Fibroblast of skin of back (primary cell): ENCODE data around the gene HIRIP3. TPM values are rescaled to one million over a fixed set of nuclear protein-coding genes. Genes with fewer than 3 reads are reported as not detected.
"Not testable (repeated sequence)": the region's sequence is repeated elsewhere in the genome, so short reads cannot be mapped to it uniquely, and the experiment has no call there.

Experiments used
- DNase-seq: peaks from one replicate; pipeline ENCODE4 v3.0.0-alpha.2; 2013
- polyA plus RNA-seq, 2 experiments: library from polyadenylated mRNA; unstranded; fragments of 120-200 nt; gene quantifications; one replicate each; pipeline ENCODE4 v1.2.1, GENCODE V29; 2013; ENCODE audit not compliant: insufficient read length in 2 of 2

Gene HIRIP3
- polyA plus RNA-seq (2013, experiment 1 of 2; ENCODE audit: insufficient read length) = 17.0 TPM
- 6.2 TPM for polyA plus RNA-seq (2013, experiment 2 of 2; ENCODE audit: insufficient read length)

- peak; percentile 80 for DNase-seq
Observed at GRCh38 chr16:29995324-29995910, at the start of gene HIRIP3. Gene HIRIP3 (minus strand): TSS chr16:29995617. CDS start chr16:29995605, 12 bp downstream.

DNA sequence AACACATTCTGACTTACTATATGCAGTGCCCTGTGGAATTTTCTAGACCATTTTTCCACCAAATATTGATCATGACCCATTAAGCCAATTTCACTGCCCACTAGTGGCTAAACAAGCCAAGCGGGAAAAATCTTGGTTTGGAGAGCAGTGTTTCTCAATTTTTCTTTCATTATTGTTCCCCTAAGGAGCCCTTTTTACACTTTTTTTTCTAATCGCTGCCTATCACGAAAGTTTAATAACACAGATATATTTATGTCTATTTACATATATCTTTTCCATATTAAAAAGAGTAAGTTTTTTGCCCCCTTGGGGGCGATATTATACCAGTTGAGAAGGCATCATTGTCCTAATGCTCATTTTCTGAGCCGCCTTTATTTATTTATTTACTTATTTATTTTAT lies 46.4 kb upstream of the HIRIP3 start:
- DNase-seq = peak; percentile 57

DNA sequence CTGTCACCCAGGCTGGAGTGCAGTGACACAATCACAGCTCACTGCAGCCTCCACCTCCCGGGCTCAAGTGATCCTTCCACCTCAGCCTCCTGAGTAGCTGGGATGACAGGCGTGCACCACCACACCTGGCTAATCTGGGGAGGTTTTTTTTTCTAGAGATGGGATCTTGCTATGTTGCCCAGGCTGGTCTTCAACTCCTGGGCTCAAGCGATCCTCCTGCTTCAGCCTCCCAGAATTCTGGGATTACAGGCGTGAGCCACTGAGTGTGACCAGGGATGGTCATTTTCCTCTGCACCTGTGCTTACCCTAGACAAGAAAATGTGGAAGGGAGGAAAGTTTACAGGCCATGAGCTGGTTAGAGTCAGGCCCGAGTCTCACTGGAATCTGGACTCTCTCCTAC lies 45.3 kb upstream of the HIRIP3 start:
- DNase-seq = not testable (repeated sequence)

DNA sequence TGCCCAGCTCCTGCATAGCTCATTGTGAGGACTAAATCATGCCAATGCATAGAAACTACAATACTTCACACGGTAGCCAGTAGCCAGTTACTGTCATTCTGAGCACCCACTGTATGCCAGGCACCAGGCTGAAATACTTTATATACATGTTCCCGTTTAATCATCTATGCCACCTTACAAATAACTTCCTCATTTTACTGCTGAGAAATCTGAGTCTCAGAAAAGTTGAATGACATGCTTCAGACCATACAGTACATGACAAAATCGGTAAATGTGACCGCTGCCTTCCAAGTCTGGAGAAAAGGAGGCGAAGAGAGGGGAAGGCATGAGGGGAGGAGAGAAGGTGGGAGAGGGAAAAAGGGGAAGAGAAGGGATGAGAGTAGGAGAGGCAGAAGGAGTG lies 44.8 kb upstream of the HIRIP3 start:
- DNase-seq = no peak

- DNase-seq = no peak
Observed at GRCh38 chr16:30033270-30033669, 37.9 kb upstream of the HIRIP3 start.

DNA sequence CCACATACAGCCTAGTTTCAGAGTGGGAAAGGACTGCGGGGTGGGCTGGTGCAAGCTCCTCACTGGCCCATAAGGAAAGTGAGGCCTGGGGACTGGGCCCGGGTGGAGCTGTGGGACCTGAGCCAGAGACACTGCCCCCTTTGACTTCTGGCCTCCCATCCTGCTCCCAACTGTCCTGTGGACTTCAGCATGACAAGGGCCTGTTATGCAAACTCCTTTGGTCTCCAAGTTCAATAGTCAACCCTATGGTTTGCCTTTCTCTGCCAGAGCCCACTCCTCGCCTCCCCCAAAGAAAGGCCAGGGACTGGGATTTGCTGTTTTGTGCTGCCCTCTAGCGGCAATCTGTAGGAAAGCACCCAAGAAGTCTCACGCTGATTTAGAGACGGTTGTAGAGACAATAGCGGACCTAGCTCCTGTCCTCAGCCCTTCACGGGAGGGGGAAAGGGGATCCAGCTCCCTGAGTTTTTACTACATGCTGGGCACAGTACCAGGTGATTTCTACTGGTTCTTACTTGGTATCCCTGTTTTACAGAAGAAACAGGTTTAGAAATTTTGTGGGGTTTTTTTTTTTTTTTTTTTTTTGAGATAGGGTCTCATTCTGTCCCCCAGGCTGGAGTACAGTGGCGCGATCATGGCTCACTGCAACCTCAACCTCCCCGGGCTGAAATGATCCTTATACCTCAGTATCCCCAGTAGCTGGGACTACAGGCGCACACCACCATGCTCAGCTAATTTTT lies 36.8 kb upstream of the HIRIP3 start:
- DNase-seq = peak; percentile 64

DNA sequence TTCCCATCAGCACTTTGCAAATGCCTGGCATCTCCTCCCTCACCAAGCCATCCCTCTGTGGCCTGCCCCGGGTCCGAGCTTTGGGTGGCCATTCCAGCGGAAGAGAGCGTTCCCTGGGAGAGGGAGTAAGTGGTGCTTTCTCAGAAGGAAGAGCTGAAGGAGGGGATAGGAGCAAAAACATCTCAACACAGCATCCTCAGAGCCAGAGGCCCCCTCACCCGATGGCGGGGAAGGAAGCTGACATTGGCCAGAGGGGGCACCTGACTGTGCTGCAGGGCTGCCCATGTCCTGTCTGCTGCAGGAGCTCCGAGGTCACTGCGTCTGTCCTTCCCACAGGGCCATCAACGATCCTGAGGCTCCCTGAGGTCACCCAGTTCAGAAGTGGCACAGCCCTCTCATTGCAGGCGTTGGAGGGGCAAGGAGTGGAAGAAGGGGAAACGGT lies 36.1 kb upstream of the HIRIP3 start:
- DNase-seq = no peak

GRCh38 chr16:30030841-30031413 lies 35.5 kb upstream of the HIRIP3 start, which contains the start of gene TLCD3B:
Gene TLCD3B (minus strand): TSS chr16:30031271. CDS start chr16:30030527, 744 bp downstream.
- DNase-seq = no peak

- no peak for DNase-seq
Observed at GRCh38 chr16:30030011-30030685, 34.7 kb upstream of the HIRIP3 start.

DNA sequence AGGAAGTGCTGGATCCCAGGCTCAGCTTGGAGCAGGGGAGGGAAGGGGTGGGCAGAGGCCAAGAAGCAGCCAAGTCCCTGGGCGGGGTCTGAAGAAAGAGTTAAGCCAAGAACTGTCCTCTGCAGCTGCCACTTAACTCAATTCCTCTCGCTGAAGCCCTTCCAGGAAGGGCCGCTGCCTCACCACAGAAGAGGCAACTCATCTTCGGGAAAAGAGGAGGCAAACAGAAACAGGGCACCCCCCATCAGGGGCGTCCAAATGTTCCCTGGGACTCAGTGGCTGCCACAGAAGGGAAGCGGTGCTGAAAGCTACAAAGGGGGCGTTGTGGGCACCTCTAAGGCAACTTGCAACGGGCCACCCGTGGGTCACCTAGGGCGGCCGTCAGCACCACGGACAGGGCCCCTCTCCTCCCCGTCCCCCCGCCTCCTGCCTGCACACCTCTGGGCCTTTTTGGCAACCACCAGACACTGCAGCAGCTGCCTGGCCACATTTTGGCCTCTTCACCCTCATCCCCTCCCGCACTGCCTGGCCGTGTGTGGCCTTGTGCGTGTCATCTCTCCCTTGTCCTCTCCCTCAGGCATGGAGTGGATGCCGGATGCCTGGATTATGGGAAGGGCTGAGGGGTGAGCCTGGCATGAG lies 33.1 kb upstream of the HIRIP3 start:
- no peak for DNase-seq

GRCh38 chr16:30027588-30028437 lies 32.4 kb upstream of the HIRIP3 start:
- DNase-seq = no peak

- no peak for DNase-seq
Observed at GRCh38 chr16:30026449-30026848, 31.0 kb upstream of the HIRIP3 start.

DNA sequence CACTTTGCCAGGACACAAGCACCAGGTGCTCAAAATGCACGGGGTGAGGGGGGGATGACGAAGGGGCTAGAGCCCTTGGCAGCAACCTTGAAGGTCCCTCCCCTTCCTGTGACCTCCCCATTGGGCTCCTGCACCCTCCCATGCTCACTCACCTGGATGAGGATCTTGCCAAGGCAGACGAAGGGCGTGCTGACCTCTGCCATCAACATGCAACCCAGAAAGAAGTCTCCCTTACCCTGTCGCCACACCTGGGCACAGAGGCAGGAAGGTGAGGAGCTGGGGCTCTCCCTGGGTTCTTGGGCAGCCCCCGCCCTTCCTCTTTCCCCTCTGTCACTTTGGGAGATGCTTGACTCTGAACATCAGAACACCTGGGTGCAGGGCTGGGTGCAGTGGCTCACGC lies 30.2 kb upstream of the HIRIP3 start:
- DNase-seq = no peak

DNA sequence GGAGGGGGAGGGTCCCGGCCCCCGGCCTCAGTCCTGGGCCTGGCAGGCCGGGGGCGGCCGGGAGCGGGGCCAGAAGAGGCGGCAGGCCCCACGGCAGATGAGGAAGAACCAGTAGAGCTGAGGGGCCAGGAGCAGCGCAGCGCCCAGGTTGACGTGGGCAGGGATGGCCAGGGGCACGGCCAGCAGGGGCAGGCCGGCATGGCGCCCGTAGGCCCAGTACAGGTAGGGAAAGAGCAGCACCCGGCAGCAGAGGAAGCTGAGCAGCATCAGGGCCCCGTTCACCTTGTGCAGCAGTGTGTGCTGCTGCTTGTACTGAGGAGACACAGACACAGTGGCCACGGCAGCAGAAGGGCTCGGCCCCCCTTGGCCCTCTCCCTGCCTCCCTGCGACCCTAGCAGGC lies 29.7 kb upstream of the HIRIP3 start:
- DNase-seq = no peak

- no peak for DNase-seq
Observed at GRCh38 chr16:30024451-30024850, 29.0 kb upstream of the HIRIP3 start.

- DNase-seq = no peak
Observed at GRCh38 chr16:30023586-30023985, 28.2 kb upstream of the HIRIP3 start.

DNA sequence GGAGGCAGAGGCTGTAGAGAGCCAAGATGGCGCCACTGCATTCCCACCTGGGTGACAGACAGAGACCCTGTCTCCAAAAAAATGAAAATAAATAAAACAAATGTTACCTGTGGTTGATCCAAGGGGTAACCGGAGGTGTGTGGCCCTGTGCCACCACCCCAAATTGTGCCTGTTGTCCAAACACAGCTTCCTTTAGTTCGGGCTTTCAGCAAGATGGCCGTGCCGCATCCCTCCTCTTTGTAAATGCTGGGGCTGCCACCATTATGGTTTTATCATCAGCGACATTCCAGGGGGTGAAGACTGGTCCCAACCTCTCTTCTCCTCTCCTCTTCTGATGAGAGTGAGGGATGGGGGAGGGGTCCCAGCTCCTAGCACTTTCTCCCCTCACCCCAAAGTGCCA lies 27.5 kb upstream of the HIRIP3 start, which contains the start of gene C16orf92:
TSS of gene C16orf92 (plus strand) at position 312 of the 400 bp plus-strand sequence. CDS start 143 bp downstream, outside the sequence.
- DNase-seq = no peak

GRCh38 chr16:30018731-30019158 lies 23.3 kb upstream of the HIRIP3 start:
- peak; percentile 59 for DNase-seq

DNA sequence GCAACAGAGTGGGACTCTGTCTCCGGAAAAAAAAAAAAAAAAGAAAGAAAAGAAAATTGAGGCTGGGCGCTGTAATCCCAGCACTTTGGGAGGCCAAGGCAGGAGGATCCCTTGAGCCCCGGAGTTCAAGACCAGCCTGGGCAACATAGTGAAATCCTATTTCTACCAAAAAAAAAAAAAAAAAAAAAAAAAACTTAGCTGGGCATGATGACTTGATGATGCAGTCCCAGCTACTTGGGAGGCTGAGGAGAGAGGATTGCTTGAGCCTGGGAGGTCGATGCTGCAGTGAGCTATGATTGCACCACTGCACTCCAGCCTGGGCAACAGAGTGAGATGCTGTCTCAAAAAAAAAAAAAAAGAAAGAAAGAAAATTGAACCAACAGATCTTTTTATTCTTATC lies 22.5 kb upstream of the HIRIP3 start:
- DNase-seq = not testable (repeated sequence)

DNA sequence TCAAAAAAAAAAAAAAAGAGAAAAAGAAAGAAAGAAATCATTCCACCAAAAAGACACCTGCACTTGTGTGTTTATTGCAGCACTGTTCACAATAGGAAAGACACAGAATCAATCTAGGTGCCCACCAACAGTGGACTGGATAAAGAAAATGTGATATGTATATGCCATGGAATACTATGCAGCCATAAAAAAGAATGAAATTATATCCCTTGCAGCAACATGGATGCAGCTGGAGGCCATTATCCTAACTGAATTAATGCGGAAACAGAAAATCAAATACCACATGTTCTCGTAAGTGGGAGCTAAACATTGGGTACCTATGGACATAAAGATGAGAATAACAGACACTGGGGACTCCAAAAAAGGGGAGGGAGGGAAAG lies 21.9 kb upstream of the HIRIP3 start:
- no peak for DNase-seq

GRCh38 chr16:30016555-30017276 lies 21.3 kb upstream of the HIRIP3 start:
- DNase-seq = no peak
